ENCODE measurements around the gene SCN4B. TPM values are rescaled to one million over a fixed set of nuclear protein-coding genes. Genes with fewer than 3 reads are reported as not detected.

Gene SCN4B
- total RNA-seq, 3 donors from 2014 or later (not counting 1 experiment from before 2014, with no cell fraction given) = 0.33 TPM; not detected in 2

GRCh38 chr11:118161786-118162185, 9.2 kb upstream of the SCN4B start:
- H3K27ac Mint-ChIP-seq = no peak overlapping the region
- no peak for ATAC-seq
- H3K27me3 ChIP-seq (ENCODE audit: control insufficient read depth, insufficient read depth, low read length) = peaks cover 5% of the 10 kb centered on the region

DNA sequence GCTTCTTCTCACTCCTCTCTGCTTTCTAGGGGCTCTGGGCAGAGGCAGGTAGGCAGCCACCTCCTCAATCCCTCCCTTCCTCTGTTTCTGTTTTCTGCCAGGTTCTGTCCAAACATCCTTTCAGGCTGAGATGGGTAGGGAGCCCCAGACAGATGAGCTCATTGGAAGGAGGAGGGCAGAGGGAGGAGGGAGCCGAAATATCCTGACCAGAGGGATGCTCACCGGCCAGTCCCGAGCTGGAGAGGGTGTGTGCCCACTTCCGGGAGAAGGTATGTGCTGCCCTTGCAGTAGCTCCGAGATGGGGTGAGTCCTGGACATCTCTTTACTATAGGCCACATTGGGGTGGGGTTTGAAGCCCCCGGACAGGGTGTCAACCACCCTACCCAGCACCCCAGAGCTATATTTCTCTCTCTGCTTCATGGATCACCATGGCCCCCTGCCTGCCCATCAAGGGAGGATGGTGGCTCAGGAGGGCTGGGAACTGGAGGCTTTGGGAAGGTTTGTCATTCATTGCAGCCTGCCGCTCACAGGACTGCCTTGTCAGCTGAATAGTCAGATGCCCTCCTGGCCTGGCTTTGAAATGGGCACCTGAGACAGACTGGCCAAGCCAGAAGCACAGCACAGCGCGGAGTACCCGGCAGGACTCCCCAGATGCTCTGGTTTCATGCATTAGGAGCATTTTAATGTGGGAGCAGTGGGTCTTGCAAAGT, 4.7 kb upstream of the SCN4B start:
- Histone ChIP-seq H3K36me3 (ENCODE audit: control insufficient read depth, insufficient read depth, low read length) (no peaks in the 10 kb centered on the region), H3K27ac (ENCODE audit: low read length) (no peak overlapping the region), H3K27me3 (ENCODE audit: control insufficient read depth, insufficient read depth, low read length) (peaks cover 24% of the 10 kb centered on the region), H3K9me3 (ENCODE audit: control insufficient read depth, insufficient read depth, low read length) (no peaks in the 10 kb centered on the region), H3K4me3 (ENCODE audit: low read length) (no peak overlapping the region), H3K4me1 (ENCODE audit: control insufficient read depth, insufficient read depth, low read length) (peaks cover 16% of the 10 kb centered on the region)
- Mint-ChIP-seq H3K36me3 (no peaks in the 10 kb centered on the region), H3K4me1 (peaks cover 6 to 18% of the 10 kb centered on the region in 2 donors), H3K27ac (no peak overlapping the region), H3K9me3 (no peaks in the 10 kb centered on the region), H3K4me3 (no peak overlapping the region), H3K27me3 (ENCODE audit: low read depth in 2 of 2) (peaks cover 53 to 60% of the 10 kb centered on the region in 2 donors)
- ATAC-seq (no peak), DNase-seq (no peak)
- intact Hi-C loops (cut with micrococcal nuclease) = no loop called here
- no peak for TF ChIP-seq CTCF (IDR thresholded peaks at IDR 0.05)
- 69% methylated on average over 9 of the region's 10 CpGs for WGBS (ENCODE audit: insufficient coverage)

More at GRCh38 chr11:118161786-118162185, 9.2 kb upstream of the SCN4B start:
- no peaks in the 10 kb centered on the region for H3K36me3 Mint-ChIP-seq
- no peak for TF ChIP-seq CTCF (IDR thresholded peaks at IDR 0.05)
- peaks cover 4 to 9% of the 10 kb centered on the region in 2 donors for H3K4me1 Mint-ChIP-seq
- no peaks in the 10 kb centered on the region for H3K9me3 Mint-ChIP-seq
- peaks cover 28 to 33% of the 10 kb centered on the region in 2 donors for H3K27me3 Mint-ChIP-seq (ENCODE audit: low read depth in 2 of 2)
- H3K4me3 Mint-ChIP-seq = no peak overlapping the region
- intact Hi-C loops (cut with micrococcal nuclease) = no loop called here
- no peak for DNase-seq
- Histone ChIP-seq H3K36me3 (ENCODE audit: control insufficient read depth, insufficient read depth, low read length) (no peaks in the 10 kb centered on the region), H3K4me3 (ENCODE audit: low read length) (no peak overlapping the region), H3K4me1 (ENCODE audit: control insufficient read depth, insufficient read depth, low read length) (peaks cover 3% of the 10 kb centered on the region), H3K9me3 (ENCODE audit: control insufficient read depth, insufficient read depth, low read length) (no peaks in the 10 kb centered on the region), H3K27ac (ENCODE audit: low read length) (no peak overlapping the region)
- WGBS (ENCODE audit: insufficient coverage) = 84% methylated on average over 6 of the region's 6 CpGs

DNA sequence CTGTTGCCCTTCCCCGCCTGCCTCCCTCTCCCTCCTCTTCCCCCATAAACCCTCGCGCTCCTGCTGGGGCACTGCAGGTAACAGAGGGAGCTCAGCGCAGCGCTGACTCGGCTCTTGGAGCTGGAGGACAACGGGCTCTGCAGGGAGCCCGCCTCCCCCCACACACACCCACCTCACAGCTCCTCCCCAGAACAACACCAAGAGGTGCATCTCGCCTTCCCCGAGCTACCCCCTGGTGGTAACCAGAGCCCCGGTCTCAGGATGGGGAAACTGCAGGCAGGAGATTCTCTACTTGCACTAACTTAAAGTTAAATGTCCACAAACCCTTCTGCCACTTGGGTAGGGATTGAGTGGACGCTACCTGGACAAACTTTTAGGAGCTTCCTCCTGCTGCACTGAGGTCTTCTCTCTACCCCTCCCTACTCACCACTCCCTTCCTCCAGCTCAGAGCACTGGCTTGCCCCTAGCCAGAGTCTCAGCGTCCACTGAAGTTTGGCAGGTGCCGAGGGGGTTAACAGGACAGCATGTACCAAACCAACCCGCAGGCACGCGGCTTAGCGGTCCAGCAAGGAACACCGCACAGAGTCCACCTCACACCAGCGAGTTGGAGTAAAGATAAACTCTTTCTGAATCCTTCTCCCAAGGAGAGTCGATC, 4.0 kb upstream of the SCN4B start:
- Mint-ChIP-seq H3K27me3 (ENCODE audit: low read depth in 2 of 2) (peaks cover 53 to 62% of the 10 kb centered on the region in 2 donors), H3K27ac (no peak overlapping the region), H3K9me3 (no peaks in the 10 kb centered on the region), H3K36me3 (no peaks in the 10 kb centered on the region), H3K4me1 (peaks cover 6 to 18% of the 10 kb centered on the region in 2 donors), H3K4me3 (no peak overlapping the region)
- H3K27me3 ChIP-seq (ENCODE audit: control insufficient read depth, insufficient read depth, low read length) = peaks cover 30% of the 10 kb centered on the region
- H3K27ac ChIP-seq (ENCODE audit: low read length) = no peak overlapping the region
- 13% methylated on average over 20 of the region's 21 CpGs for WGBS (ENCODE audit: insufficient coverage)
- peaks cover 17% of the 10 kb centered on the region for H3K4me1 ChIP-seq (ENCODE audit: control insufficient read depth, insufficient read depth, low read length)
- H3K36me3 ChIP-seq (ENCODE audit: control insufficient read depth, insufficient read depth, low read length) = no peaks in the 10 kb centered on the region
- DNase-seq (peak in 1 of 2 donors; percentile 56), ATAC-seq (peak; percentile 63 to 93 (median 85))
- intact Hi-C loops (cut with micrococcal nuclease) = no loop called here
- no peak overlapping the region for H3K4me3 ChIP-seq (ENCODE audit: low read length)
- H3K9me3 ChIP-seq (ENCODE audit: control insufficient read depth, insufficient read depth, low read length) = no peaks in the 10 kb centered on the region
- no peak for TF ChIP-seq CTCF (IDR thresholded peaks at IDR 0.05)
